Heart left ventricle (tissue), 13 donors: ENCODE measurements around the gene TAS1R2.

ENCODE experiments used
- POLR2A ChIP-seq, 2 donors: fragments of 450-650 bp; IDR thresholded peaks; one replicate each; pipeline ENCODE4 v1.6.1; 2017; ENCODE audit warnings: antibody characterized with exemption in 2 of 2, mild to moderate bottlenecking in 2 of 2, moderate library complexity in 2 of 2
- TF ChIP-seq, protein P1 (sequence below), 12 donors: fragments of 200-600 bp; sonication (generic) in 4 of 12; IDR thresholded peaks; one replicate each; pipeline versions ENCODE4 v1.5.0 to v1.8.0; 2018 to 2022; ENCODE audit warnings: antibody characterized with exemption in 12 of 12, mild to moderate bottlenecking in 5 of 12
- donor health status: ischemic (EF 13 %, LVEDD 7.1; RV severe dilation, severe dysfunction).
- donor health status: DM: no; HTN: yes; CAD: no.
- donor health status: DM: no; HTN: no; CAD: no.
- donor health status: ischemic (EF 25% LVEDD 6.9; RV normal size, moderate dysfunction).
- donor health status: ischemic (EF 25% LVEDD 5.7; RV mildly dilated, moderate dysfunction).
- donor health status: ischemic (EF 35%, LVEDD 5.7; RV mildly dilated, moderate dysfunction).
- donor health status: nonischemic (EF 11% LVEDD 7.7; RV severe dilation, severe dysfunction).
- donor health status: DM: yes; HTN: yes; CAD: no.
- donor health status: PGD.
- donor health status: ischemic (EF 29% LVEDD 5.4; RV normal size, mild dysfunction).
- donor health status: nonischemic (EF 23%, LVEDD 6.1; RV moderate dilation, normal function).

DNA sequence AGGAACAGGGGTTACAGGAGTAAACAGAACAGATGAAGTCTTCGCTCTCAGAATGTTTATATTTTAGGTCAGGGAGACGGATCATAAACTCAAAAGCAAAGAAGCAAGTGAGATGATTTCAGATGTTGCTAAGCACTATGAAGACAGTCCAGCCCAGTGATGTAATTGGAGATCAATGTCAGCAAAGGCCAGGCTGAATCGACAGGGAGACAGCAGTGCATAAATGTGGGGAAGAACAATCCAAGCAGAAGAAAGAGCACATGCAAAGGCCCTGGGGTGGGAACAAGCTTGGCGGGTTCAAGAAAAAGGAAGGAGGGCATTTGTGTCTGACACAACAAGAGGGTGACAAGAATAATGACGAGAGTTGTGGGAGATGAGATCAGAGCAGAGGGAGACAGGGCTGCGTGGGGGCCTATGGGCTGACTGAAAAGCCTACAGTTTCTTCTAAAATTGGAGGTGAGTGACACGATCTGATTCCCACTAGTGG, 47.0 kb downstream of the TAS1R2 start:
- TF ChIP-seq, protein P1, sequence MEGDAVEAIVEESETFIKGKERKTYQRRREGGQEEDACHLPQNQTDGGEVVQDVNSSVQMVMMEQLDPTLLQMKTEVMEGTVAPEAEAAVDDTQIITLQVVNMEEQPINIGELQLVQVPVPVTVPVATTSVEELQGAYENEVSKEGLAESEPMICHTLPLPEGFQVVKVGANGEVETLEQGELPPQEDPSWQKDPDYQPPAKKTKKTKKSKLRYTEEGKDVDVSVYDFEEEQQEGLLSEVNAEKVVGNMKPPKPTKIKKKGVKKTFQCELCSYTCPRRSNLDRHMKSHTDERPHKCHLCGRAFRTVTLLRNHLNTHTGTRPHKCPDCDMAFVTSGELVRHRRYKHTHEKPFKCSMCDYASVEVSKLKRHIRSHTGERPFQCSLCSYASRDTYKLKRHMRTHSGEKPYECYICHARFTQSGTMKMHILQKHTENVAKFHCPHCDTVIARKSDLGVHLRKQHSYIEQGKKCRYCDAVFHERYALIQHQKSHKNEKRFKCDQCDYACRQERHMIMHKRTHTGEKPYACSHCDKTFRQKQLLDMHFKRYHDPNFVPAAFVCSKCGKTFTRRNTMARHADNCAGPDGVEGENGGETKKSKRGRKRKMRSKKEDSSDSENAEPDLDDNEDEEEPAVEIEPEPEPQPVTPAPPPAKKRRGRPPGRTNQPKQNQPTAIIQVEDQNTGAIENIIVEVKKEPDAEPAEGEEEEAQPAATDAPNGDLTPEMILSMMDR (IDR thresholded peaks at IDR 0.05): no peak
- TF ChIP-seq POLR2A (IDR thresholded peaks at IDR 0.05): no peak
